DMS153 treated with DMSO at 0.1 percent for 48 hours (cell line): ENCODE measurements around the gene SRD5A2.

Experiments
- DNase-seq: peaks from one replicate; lab custom pipeline; 2025; ENCODE audit not compliant: unreplicated experiment; lab: John Stamatoyannopoulos, UW

SRD5A2 gene, protein sequence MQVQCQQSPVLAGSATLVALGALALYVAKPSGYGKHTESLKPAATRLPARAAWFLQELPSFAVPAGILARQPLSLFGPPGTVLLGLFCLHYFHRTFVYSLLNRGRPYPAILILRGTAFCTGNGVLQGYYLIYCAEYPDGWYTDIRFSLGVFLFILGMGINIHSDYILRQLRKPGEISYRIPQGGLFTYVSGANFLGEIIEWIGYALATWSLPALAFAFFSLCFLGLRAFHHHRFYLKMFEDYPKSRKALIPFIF

GRCh38 chr2:31580321-31581117, at the start of gene SRD5A2:
SRD5A2 (minus strand) TSS chr2:31580938; CDS start chr2:31580900, 38 bp downstream.
- DNase-seq: no peak

GRCh38 chr2:31606509-31606908, 25.8 kb upstream of the SRD5A2 start:
- no peak for DNase-seq

DNA sequence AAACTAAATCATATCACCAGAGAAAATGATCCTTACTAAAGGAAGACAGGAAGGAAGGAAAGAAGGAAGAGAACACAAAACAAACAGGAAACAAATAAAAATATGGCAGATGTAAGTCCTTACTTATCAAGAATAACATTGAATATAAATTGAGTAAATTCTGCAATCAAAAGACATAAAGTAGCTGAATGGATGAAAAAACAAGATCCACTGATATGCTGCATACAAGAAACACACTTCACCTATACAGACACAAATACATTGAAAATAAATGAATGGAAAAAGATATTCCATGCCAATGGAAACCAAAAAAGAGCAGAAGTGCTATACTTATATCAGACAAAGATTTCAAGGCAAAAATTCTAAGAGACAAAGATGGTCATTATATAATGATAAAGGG, 18.0 kb upstream of the SRD5A2 start:
- DNase-seq: no peak

GRCh38 chr2:31586230-31586629, 5.5 kb upstream of the SRD5A2 start:
- DNase-seq: no peak

DNA sequence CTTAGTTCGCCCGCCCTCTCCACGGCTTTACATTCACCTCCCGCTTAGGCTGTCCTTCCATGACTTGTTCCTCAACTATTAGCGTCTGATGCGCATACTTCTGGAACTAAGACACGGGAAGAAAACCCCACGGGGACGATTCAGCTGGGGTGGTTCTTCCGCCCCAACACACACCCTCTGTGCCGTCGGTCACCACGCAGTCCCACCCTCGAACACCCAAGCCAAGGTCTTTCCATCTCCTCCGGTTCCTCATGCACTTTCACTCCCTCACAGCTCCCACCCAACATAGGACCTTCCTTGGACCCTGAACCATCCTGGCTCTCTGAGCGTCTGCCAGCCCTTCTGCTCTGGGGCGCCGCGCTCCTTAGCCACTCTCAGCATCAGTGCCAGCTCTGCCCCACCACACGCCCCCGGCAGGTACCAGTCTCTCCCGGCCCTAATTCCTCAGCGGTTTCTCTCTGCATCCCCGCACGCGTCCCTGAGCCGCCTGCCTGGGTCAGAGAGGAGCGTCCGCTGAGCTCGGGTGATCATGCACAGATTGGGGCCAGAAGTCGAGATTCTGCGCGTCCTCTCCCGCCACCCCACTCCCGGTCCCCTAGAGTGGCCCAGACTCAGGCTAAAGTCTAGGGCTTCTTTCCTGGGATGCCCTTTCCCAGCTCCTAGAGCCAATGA, 522 bp upstream of the SRD5A2 start:
- no peak for DNase-seq

DNA sequence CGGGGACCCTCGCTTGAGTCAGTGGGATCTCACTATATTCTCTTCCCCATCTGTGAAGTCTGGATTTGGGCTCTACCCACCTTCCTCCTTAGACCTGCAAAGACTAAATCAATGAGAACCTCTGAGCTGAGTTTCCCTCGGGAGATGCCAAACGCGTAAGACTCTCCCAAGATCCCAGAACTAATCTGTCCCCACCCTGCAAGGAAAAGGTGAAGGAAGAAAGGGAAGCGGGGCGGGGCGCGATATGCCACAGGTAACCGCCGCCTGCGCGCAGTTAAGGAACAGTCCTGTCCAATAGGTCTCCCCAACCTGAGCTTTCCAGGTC, 780 bp downstream of the SRD5A2 start:
- no peak for DNase-seq

- no peak for DNase-seq
Measured at GRCh38 chr2:31578316-31578715, 2.4 kb downstream of the SRD5A2 start.

DNA sequence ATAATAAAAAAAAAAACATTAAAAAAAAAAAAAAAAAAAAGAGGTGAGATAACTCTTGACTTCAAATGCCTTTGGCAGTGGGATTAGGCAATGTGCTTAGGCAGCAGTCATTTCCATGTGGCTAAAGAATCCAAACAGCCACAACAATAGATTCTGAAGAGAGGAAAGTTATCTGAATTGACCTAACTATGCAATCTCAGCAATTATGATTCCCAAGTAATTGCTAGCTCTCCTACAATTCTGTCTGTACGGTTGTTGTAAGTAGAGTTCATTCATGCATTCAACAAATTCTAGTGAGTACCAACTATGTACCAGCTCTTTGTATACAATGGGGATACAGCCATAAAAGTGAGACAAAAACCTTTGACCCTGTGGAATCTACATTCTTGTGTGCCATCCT, 3.6 kb downstream of the SRD5A2 start:
- no peak for DNase-seq

DNA sequence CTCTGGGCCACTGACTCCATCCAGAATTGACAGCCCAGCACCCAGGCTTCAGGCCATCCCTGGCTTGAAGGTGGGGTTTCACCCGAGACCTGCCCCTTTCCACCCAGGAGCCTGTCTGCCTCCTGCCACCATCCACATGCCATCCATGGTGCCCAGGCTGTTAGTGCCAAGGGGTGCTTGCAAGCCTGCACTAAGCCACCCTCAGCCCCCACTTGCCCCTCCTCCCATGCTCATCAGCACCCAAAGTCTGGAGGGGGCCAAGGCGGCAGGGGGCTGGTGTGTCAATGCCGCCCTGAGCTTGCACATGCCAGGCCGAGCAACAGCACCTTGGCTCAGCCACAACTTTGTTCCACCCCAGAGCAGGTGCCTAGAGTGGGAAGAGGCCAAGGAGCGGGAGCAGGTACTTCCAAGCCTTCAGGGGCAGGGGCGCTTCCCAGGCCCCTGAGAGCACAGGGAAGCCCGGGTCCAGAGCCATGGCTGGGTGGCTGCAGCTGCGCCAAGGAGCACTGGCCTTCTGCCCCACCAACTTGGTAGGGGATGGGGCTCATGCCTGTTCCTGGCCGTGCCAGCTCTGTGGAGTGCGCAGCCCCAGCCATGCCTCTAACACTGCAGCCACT, 12.0 kb downstream of the SRD5A2 start:
- DNase-seq: no peak

DNA sequence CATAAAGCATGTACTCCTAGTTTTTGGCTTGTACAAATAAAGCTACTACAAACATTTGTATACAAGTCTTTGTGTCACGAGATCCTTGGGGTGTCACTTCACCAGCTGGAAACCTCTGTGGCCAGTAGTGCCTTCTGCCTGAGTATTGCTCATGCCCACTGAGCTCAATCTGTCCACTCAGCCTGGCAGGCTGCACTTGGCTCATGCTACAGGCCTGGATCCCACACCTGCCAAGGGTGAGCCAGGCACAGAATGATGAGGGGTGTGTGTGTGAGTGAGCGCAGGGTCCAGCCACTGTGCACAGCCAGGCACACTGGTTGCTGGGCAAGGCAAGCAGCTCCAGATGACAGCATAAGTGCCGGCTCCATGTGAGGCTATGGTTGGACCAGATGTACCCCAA, 13.1 kb downstream of the SRD5A2 start:
- DNase-seq: no peak

DNA sequence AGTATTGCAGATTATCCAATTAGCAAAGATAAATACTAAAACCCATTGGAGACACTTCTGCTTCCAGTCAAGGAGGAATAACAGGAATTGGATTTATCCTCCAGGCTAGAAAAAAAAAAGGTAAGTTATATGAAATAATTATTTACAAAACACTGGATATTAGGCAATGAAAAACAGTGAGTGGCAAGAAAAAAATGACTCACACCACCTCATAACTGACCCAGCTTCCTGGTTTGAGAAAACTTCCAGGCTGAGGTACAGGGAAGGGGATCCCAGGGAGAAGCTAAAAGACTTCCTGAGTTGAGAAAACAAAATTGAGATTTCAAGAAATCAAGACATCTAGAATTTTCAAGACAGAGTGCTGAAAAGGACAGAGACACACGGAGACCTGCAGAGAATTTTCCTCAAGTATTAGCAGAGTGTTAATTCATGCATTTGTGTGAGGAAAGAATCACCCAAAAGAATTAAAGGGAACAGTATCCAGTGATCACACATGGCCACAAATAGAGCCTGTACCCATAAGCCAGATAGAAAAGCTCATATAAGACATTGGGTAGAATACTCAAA, 17.4 kb downstream of the SRD5A2 start:
- no peak for DNase-seq

DNA sequence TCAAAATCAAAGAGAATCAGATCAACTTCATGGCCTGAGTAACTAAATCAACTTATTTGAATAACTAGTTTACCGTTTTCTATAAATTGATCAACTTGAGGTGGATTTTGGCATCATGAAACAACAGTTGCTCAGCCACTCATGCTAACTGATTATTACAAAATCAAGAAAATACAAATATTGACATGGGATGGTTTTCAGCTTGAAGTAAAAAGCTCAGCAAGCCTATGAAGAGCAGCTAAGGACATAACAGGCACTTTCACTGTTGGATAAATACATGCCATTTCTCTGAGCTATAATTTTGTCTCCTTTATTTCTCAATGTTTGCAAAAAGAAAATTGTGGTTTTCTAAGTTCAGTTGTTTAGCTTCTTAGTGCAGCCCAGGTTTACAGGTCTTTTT, 18.9 kb downstream of the SRD5A2 start:
- DNase-seq: no peak

DNA sequence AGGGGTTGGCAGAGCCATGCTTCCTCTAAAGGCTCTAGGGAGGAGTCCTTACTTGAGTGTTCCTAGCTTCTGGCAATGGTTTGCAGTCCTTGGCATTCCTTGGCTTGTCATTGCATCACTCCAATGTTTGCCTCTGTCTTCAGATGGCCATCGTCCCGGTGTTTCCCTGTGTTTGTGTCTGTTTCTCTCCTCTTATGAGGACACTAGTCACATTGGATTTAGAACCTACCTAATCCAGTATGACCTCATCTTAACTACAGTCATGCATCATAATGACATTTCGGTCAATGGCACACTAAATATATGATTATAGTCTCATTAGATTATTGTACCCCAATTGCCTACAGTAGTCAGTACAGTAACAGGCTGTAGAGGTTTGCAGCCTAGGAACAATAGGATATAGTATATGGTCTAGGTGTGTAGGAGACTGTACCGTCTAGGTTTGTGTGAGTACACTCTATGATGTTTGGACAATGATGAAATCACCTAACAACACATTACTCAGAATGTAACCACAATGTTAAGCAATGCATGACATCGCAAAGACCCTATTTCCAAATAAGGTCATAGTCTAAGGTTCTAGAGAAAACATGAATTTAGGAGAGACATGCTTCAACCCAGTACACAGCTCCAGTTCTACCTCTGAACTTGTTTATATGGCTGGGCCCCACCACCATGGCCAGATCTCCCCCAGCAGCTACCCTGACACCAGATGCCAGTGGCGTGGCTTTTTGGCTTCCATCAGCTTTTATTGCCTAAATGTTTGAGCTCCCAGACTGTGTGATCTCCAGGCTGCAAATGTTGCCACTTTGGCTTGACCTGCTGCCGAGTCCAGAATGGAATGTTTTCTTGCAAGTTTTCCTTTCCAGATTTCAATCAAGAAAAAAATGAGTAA, 22.1 kb downstream of the SRD5A2 start:
- no peak for DNase-seq

- no peak for DNase-seq
Measured at GRCh38 chr2:31556940-31557339, 23.8 kb downstream of the SRD5A2 start.

DNA sequence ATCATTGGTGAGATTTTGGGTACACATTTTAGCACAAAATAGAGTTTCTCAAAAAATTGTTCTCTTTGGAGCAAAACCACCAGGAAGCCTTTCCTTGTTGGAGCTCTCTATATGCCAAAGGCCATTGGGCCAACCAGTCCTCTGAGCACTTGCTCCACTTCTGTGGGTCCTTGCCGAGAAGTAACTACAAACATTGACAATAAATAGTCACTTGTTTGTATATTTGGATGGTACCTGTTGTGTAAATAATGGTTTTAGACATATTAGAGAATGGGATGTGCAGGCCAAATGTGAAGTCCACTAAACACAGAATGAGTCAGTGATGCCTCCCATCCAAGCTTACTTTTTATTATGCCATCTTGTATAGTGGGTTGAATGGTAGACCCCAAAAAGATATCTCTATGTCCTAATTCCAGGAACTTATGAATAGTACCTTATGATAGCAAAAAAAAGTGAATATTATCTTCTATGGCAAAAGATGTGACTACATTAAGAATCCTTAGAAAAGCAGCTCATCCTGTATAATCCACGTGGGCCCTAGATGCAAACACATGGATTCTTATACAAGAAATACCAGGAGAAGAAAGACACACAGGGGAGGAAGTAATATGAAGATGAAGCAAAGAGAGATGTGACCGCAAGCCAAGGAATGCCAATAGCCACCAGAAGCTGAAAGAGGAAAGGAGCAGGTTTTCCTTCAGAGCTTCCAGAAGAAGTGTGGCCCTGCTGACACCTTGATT, 24.6 kb downstream of the SRD5A2 start:
- no peak for DNase-seq

DNA sequence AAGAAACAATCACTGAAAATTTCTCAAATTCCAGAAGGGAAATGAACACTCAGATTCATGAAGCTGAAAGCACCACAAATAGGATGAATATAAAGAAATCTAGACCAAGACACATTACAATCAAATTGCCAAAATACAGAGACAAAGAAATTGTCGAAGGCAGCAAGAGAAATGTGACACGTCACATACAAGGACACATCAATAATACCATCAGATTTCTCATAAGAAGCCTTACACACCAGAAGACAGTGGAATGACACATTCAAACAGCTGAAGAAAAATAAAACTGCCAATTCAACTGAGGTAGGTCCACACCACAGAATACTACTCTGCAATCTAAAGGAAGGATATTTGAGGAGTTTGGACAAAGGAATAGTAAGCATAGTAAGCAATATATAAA, 27.4 kb downstream of the SRD5A2 start:
- no peak for DNase-seq

GRCh38 chr2:31547485-31547884, 33.3 kb downstream of the SRD5A2 start:
- DNase-seq: no peak

DNA sequence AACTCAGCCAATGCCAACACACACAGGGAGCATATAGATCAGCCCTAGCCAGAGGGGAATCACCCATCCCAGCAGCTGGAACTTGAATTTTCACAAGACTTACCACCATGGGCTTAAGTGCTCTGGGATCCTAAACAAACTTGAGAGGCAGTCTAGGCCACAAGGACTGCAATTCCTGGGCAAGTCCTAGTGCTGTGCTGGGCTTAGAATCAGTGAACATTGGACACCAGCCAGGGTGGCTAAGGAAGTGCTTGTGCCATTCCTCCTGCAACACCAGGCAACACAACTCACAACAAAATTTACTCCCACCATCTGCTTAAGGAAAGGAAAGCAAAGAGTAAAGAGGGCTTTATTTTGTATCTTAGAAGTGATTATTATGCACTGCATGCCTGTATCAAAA, 38.9 kb downstream of the SRD5A2 start:
- no peak for DNase-seq

- DNase-seq: no peak
Measured at GRCh38 chr2:31539505-31539904, 41.2 kb downstream of the SRD5A2 start.

DNA sequence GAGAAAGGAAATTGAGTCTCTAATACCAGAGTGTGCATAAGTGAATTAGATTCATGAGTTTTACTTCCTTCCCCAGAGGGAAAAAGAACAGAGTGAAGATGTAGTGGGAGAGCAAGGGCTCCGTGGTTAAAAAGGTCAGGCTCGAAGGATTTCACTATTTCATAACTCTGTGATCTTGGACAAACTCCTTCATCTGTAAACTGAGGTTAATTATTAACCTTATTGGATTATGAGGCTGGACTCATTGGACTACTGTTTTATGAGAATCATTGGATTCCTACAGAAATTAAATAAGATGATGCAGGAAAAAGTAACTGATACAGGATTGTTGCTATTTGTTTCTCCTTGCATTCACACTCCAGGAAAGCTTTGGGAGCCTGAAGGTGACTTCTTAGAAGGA, 45.0 kb downstream of the SRD5A2 start:
- DNase-seq: no peak
